Amygdala (tissue), 56 donors: ENCODE measurements around the gene BARD1.
"Not testable (repeated sequence)": the region's sequence is repeated elsewhere in the genome, so short reads cannot be mapped to it uniquely, and the experiment has no call there.

ENCODE experiments used
- DNase-seq, 56 donors: peaks; one replicate each; lab custom pipeline; 2025; lab: John Stamatoyannopoulos, UW

The BARD1 gene

GRCh38 chr2:214808981-214809750 lies at the start of gene BARD1:
Gene BARD1, minus strand, starts transcription at chr2:214809683. Its CDS starts 114 bp downstream, at chr2:214809569.
- DNase-seq, result peak in 19 of 56 donors; percentile 12 to 80 (median 29)

- no peak for DNase-seq
Measured at GRCh38 chr2:214856137-214856536, 46.7 kb upstream of the BARD1 start.

DNA sequence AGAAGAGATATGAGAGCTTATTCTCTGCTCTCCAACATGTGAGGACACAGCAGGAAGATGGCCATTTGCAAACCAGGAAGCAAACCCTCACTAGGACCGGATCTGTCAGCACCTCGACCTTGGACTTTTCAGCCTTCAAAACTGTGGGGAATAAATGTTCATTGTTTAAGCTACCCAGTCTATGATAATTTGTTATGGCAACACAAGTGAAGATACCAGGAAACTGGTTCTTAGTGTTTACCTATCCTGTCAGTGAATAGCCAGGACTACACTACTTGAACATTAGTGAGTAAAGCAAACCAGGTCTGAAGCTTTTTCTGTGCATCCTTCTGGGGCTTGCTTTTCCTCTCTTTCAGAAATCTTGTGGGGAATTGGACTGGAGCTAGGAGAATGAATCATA lies 44.4 kb upstream of the BARD1 start:
- no peak for DNase-seq

GRCh38 chr2:214843823-214844222 lies 34.3 kb upstream of the BARD1 start:
- no peak for DNase-seq

DNA sequence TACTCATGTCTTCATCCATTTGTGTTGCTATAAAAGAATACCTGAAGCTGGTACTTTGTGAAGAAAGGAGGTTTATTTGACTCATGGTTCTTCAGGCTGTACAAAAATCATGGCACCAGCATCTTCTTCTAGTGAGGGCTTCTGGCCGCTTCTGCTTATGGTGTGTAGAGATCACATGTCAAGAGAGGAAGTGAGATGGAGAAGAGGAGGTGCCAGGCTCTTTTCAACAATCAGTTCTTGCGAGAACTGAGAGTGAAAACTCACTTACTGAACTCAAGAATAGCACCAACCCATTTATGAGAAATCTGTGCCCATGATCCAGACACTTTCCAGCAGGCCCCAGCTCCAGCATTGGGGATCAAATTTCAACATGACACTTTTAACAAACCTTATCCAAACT lies 30.0 kb upstream of the BARD1 start:
- no peak for DNase-seq

GRCh38 chr2:214837466-214837865 lies 28.0 kb upstream of the BARD1 start:
- no peak for DNase-seq

GRCh38 chr2:214836568-214836967 lies 27.1 kb upstream of the BARD1 start:
- no peak for DNase-seq

DNA sequence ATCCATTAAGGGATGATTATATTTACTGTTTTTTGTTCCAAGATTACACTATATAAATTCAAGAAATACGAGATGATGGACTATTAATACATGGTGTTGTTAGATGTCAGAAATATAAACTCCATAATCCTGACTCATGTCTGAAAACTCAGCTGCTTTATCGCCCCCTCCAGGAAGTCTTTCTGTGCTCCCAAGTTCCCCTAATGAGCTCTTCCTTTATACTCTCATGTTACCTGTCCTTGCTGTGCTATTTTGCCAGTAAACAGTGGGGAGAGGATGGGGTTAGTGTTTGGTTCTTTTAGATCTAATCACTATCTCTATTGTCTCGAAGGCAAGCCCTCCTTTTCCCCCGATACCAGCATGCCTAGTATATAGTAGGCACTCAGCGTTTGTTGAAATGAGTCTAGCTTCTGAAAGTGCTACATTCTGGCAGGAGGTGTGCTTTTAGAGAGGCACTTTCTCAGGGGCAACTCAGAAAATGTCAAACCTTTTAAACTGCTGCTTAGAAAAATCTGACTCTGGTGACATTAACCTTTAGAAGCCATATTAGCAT lies 21.4 kb upstream of the BARD1 start:
- DNase-seq, result no peak

DNA sequence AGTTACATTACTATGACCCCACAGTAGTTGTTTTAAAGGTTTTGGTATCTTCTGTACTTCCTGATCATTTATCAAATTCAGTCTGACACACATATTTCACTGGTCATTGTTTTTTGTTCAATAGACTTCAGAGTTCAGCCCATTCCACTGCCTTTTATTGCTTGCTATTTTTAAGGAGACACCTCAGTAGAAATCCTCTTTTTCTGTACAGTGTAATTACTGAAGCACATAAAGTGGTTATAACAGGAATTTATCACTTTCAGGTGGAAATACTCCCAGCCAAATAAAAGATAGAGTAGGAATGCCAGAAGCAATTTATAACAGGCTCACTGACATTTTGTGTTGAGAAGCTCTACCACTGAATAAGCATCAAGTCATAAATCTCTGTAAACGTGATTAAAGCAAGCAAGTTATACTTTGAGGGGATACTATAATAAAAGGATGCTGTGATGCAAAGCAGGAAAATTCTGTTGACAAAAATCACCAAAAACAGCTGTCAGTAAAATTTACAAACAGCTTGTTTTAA lies 6.6 kb upstream of the BARD1 start:
- no peak for DNase-seq

GRCh38 chr2:214810671-214811070 lies 1.2 kb upstream of the BARD1 start:
- peak in 2 of 56 donors; percentile 1 to 2 for DNase-seq

GRCh38 chr2:214809751-214810564 lies 475 bp upstream of the BARD1 start:
- peak; percentile 39 to 100 (median 94) for DNase-seq

GRCh38 chr2:214807653-214808052 lies 1.8 kb downstream of the BARD1 start:
- no peak for DNase-seq

DNA sequence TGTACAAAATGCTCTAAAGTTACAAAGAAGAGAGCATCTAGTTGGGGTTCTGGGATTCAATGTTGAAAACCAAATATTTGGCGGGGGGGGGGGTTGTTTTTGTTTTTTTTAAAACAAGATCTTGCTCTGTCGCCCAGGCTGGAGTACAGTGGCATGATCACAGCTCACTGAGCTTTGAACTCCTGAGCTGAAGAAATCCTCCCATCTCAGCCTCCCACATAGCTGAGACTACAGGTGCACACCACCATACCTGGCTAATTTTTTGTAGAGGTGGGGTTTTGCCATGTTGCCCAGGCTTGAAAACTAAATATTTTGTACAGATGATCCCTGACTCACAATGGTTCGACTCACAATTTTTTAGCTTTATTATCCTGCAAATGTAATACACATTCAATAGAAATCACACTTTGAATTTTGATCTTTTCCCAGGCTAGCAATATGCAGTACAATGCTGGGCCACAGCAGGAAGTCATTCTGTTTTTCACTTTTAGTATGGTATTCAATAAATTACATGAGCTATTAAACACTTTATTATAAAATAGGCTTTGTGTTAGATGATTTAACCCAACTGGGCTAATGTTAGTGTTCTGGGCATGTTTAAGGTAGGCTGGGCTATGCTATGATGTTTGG lies 7.6 kb downstream of the BARD1 start:
- no peak for DNase-seq

- DNase-seq, result no peak
Measured at GRCh38 chr2:214801068-214801467, 8.4 kb downstream of the BARD1 start.

GRCh38 chr2:214800180-214800579 lies 9.3 kb downstream of the BARD1 start:
- DNase-seq, result no peak

DNA sequence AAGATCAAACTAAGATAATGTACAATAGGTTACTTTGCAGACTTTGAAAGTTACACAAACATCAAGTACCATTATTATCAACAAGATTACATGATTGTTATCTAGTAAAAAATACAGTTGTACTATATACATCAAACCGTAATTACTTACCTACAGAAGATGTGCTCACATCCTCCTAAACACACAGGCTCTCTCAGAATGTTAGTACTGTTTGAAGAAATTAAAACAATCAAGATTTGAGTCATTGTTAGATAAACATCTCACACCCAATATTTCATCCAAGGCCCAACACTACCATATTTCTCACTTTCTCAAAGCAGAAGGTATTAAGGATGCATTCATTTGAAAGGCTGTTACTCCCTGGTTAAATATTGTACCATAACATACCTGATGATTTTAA lies 12.6 kb downstream of the BARD1 start:
- no peak for DNase-seq

DNA sequence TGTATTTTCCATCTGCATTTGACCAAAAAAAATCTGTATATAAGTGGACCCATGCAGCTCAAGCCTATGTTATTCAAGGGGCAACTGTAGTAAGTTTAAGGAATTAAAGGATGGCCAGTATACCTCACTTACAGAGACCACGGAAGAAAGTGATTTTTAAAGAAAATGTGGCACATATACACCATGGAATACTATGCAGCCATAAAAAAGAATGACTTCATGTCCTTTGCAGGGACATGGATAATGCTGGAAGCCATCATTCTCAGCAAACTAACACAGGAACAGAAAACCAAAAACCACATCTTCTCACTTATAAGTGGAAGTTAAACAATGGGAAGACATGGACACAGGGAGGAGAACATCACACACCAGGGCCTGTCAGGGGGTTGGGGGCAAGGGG lies 26.3 kb downstream of the BARD1 start:
- not testable (repeated sequence) for DNase-seq

GRCh38 chr2:214782671-214783070 lies 26.8 kb downstream of the BARD1 start:
- DNase-seq, result no peak

DNA sequence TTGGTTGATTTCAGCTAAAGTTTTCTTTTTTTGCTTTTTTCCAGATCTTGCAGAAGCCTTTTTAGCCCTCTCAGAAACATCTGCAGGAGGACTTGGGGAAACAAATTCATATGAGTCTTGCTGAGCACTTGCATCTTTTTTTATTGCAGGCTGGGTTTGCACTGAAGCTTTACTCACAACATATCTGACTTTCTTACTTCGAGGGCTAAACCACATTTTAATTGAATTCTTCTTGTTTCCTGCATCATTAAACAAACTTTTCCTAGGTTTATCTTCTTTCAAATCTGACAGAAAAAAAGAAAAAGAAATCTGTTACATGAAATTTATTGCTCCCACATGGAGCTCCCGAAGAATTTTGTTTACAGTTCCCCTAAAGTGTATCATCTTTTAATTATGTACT lies 28.3 kb downstream of the BARD1 start:
- DNase-seq, result no peak

DNA sequence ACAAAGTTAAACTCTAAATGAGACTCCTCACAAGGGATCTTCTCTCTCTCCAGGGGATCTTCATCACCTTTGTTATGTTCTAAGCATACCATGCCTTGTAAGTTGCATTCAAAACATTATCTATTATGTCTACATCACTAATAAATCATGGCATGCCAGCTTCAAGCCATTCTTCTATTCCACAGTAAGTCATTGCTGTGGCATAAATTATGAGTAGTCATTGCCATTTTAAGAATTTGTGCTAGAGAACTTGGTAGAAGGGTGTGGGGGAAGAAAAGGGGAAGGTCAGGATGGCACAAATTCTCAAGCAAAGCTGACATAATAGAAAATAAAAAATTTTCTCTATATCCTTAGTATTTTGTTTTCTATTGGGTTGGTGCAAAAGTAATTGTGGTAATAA lies 33.5 kb downstream of the BARD1 start:
- no peak for DNase-seq

- DNase-seq, result no peak
Measured at GRCh38 chr2:214774108-214774507, 35.4 kb downstream of the BARD1 start.
